ENCODE data around the gene SUOX. TPM values are rescaled to one million over a fixed set of nuclear protein-coding genes. Genes with fewer than 3 reads are reported as not detected.

SUOX gene
- total and polyA plus RNA-seq, 10 donors = 6.0 to 29.1 (median 16.6) TPM

DNA sequence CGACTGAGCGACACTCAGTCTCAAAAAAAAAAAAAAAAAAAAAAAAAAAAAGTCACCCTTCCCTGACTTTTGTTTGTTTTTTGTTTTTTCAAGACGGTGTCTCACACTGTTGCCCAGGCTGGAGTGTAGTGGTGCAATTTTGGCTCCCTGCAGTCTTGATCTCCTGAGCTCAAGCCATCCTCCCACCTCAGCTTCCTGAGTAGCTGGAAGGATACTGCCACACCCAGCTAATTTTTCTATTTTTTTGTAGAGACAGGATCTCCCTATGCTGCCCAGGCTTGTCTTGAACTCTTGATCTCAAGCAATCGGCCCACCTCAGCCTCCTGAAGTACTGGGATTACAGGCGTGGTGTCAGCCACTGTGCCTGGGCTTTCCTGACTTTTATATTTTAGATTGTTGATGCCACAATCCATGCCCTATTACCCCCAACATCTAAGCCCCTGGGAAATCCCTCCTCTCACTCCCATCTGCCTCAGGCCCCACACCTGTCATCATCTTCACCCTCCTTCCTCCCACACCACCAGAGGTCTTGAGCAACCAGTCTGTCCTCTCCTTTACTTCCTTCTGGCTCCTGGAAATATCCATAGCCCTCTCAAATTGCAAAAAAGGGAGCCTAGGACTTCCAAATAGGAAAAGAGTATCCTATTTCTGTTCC, 31.6 kb downstream of the SUOX start:
- peak overlapping the region in 5 of 8 donors; percentile 37 to 73 (median 58) for H3K27ac ChIP-seq
- no peaks in the 10 kb centered on the region for H3K27me3 ChIP-seq (replicated peaks in 1 of 7)
- TF ChIP-seq POLR2A (IDR thresholded peaks at IDR 0.05) = no peak
- TF ChIP-seq, protein P1, sequence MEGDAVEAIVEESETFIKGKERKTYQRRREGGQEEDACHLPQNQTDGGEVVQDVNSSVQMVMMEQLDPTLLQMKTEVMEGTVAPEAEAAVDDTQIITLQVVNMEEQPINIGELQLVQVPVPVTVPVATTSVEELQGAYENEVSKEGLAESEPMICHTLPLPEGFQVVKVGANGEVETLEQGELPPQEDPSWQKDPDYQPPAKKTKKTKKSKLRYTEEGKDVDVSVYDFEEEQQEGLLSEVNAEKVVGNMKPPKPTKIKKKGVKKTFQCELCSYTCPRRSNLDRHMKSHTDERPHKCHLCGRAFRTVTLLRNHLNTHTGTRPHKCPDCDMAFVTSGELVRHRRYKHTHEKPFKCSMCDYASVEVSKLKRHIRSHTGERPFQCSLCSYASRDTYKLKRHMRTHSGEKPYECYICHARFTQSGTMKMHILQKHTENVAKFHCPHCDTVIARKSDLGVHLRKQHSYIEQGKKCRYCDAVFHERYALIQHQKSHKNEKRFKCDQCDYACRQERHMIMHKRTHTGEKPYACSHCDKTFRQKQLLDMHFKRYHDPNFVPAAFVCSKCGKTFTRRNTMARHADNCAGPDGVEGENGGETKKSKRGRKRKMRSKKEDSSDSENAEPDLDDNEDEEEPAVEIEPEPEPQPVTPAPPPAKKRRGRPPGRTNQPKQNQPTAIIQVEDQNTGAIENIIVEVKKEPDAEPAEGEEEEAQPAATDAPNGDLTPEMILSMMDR (IDR thresholded peaks at IDR 0.05 in 8 of 11, conservative IDR thresholded peaks at IDR 0.05 in 3 of 11) = no peak
- TF ChIP-seq POLR2AphosphoS5 (IDR thresholded peaks at IDR 0.05) = no peak
- 62 to 81% (median 72%) methylated on average over 3 to 5 of the region's 5 CpGs for WGBS, 5 donors
- DNase-seq = no peak
- H3K4me3 ChIP-seq = no peak overlapping the region
- intact Hi-C loops (cut with DNase I; ENCODE audit: low total_unique reads) = no loop called here
- peaks cover 0 to 26% (median 10%) of the 10 kb centered on the region in 6 donors for H3K4me1 ChIP-seq
- H3K36me3 ChIP-seq = peaks cover 2 to 53% (median 9%) of the 10 kb centered on the region in 6 donors
- no peaks in the 10 kb centered on the region for H3K9me3 ChIP-seq

DNA sequence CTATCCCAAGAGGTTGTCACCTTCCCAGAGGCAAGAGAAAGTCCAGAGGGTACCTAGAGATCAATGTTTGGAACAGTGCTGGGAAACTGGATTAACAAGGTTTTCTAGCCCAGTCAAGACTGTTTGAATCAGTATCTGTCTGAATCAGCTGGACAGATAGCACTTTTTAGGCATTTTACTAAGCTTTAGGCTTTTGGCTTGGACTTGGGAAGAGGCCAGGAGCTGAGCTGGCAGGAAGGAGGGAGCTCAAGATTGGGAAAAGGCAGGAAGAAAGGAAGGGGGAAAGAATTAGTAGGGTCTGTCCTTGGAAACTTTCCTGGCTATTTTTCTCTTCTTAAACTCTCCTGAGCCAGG, 32.1 kb downstream of the SUOX start:
- no peak for DNase-seq
- intact Hi-C loops (cut with DNase I; ENCODE audit: low total_unique reads) = no loop called here
- peaks cover 0 to 24% (median 10%) of the 10 kb centered on the region in 6 donors for H3K4me1 ChIP-seq
- H3K27me3 ChIP-seq (replicated peaks in 1 of 7) = no peaks in the 10 kb centered on the region
- peak overlapping the region in 5 of 8 donors; percentile 37 to 73 (median 58) for H3K27ac ChIP-seq
- no peak overlapping the region for H3K4me3 ChIP-seq
- peaks cover 2 to 58% (median 11%) of the 10 kb centered on the region in 6 donors for H3K36me3 ChIP-seq
- TF ChIP-seq POLR2AphosphoS5 (IDR thresholded peaks at IDR 0.05) = no peak
- no peak for TF ChIP-seq POLR2A (IDR thresholded peaks at IDR 0.05)
- TF ChIP-seq, protein P1 (IDR thresholded peaks at IDR 0.05 in 8 of 11, conservative IDR thresholded peaks at IDR 0.05 in 3 of 11) = no peak
- H3K9me3 ChIP-seq = no peaks in the 10 kb centered on the region

DNA sequence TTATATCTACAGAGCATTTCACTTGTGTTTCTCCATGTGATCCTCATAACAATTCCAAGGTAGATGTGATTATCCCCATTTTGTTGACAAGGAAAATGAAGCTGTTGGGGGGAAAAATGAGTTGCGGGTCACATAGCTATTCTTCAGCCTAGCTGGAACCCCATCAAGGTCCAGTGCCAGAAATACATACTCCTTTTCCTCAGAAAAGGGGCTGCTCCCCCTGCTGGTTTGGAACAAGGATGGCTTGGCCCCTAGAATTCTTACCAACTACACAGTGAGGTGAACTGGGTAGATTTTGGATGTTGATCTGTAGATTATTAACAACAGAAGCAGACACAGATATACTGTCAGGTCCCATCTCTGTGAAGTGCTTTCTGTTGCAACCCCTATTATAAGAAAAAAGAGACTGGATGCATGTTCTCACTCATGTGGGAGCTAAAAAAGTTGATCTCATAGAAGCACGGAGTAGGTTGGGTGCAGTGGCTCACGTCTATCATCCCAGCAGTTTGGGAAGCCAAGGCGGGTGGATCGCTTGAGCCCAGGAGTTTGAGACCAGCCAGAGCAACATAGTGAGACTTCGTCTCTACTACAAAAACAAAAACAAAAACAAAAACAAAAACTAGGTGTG, 32.7 kb downstream of the SUOX start:
- intact Hi-C loops (cut with DNase I; ENCODE audit: low total_unique reads) = no loop called here
- DNase-seq = no peak
- Histone ChIP-seq H3K4me3 (no peak overlapping the region), H3K27me3 (replicated peaks in 1 of 7) (no peaks in the 10 kb centered on the region), H3K27ac (peak overlapping the region in 5 of 8 donors; percentile 37 to 73 (median 58)), H3K4me1 (peaks cover 0 to 24% (median 10%) of the 10 kb centered on the region in 6 donors), H3K9me3 (no peaks in the 10 kb centered on the region), H3K36me3 (peaks cover 2 to 61% (median 16%) of the 10 kb centered on the region in 6 donors)
- TF ChIP-seq POLR2A (IDR thresholded peaks at IDR 0.05) (no peak), POLR2AphosphoS5 (IDR thresholded peaks at IDR 0.05) (no peak)
- TF ChIP-seq, protein P1 (IDR thresholded peaks at IDR 0.05 in 8 of 11, conservative IDR thresholded peaks at IDR 0.05 in 3 of 11) = peak in 10 of 11 experiments; percentile 23 to 79 (median 66)
- 83 to 89% (median 87%) methylated on average over 6 of the region's 6 CpGs for WGBS, 5 donors

DNA sequence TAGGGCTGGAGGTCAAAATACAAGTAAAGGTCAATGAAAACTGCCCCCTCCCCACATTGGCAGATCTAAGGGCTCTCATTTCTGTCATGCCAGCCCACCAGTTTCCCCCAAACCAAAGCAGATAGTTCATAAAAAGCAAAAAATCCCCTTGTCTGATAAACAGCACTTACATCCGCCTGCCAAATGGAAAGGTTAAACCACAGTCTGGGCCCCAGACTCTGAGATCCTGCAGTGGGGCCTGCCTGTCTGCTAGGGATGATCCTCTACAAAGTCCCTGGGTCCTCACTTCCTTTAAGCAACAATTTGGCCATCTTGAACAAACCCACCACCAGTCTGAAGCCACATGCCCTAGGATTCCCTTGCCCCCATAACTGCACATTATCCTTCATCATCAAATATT, 34.9 kb downstream of the SUOX start:
- Histone ChIP-seq H3K27me3 (replicated peaks in 1 of 7) (no peaks in the 10 kb centered on the region), H3K4me1 (peaks cover 0 to 24% (median 10%) of the 10 kb centered on the region in 6 donors), H3K36me3 (peaks cover 2 to 63% (median 22%) of the 10 kb centered on the region in 6 donors), H3K27ac (peak overlapping the region in 2 of 8 donors; percentile 1 to 16), H3K4me3 (no peak overlapping the region), H3K9me3 (no peaks in the 10 kb centered on the region)
- DNase-seq = no peak
- WGBS, 5 donors = 43 to 100% (median 72%) methylated on average over 1 of the region's 1 CpG
- intact Hi-C loops (cut with DNase I; ENCODE audit: low total_unique reads) = no loop called here
- TF ChIP-seq POLR2AphosphoS5 (IDR thresholded peaks at IDR 0.05) (no peak), POLR2A (IDR thresholded peaks at IDR 0.05) (no peak)
- TF ChIP-seq, protein P1 (IDR thresholded peaks at IDR 0.05 in 8 of 11, conservative IDR thresholded peaks at IDR 0.05 in 3 of 11) = no peak
